SK-N-SH (cell line): ENCODE results near the gene ACTN2. TPM values are rescaled to one million over a fixed set of nuclear protein-coding genes. Genes with fewer than 3 reads are reported as not detected.

Source experiments
- CTCF ChIA-PET: fragments of 300-600, 350-600 bp; formaldehyde crosslinking; extraction: SDS; loops from one replicate; lab custom pipeline; 2021; lab: Yijun Ruan, JAX
- POLR2A ChIA-PET: fragments of 350-600 bp; sonication (Branson Sonifier 250); formaldehyde crosslinking; extraction: SDS; loops from one replicate; lab custom pipeline; 2020; ENCODE audit warnings: antibody characterized with exemption, inconsistent platforms; lab: Yijun Ruan, JAX
- DNase-seq: peaks from one replicate; pipeline ENCODE4 v3.0.0; 2012
- H2AFZ ChIP-seq: fragments of 200-600 bp; sonication (generic); 2 replicates; pipeline ENCODE4 v1.8.1; 2016; ENCODE audit warnings: antibody characterized with exemption, mild to moderate bottlenecking, low read depth
- H3F3A ChIP-seq: fragments of 200-600 bp; sonication (generic); replicated peaks from 2 replicates; pipeline ENCODE3; 2016; ENCODE audit warnings: antibody characterized with exemption, mild to moderate bottlenecking; ENCODE audit not compliant: insufficient read depth
- H3K27ac ChIP-seq, 2 experiments: fragments of 200-500 bp in 1 of 2; fragments of 200-600 bp in 1 of 2; sonication (Bioruptor generic) in 1 of 2; sonication (generic), shearing (Covaris generic) in 1 of 2; 2 replicates each; pipeline versions ENCODE4 v1.5.1 to v1.6.1; 2014 to 2016; ENCODE audit warnings: low read depth in 2 of 2, inconsistent platforms in 1 of 2, low read length in 1 of 2, mild to moderate bottlenecking in 1 of 2, mixed read lengths in 1 of 2
- H3K27me3 ChIP-seq: fragments of 200-600 bp; sonication (generic), shearing (Covaris generic); 2 replicates; pipeline ENCODE4 v1.6.1; 2016; ENCODE audit warnings: mixed run types; ENCODE audit not compliant: insufficient read depth
- H3K36me3 ChIP-seq, 2 experiments: fragments of 200-500 bp in 1 of 2; fragments of 200-600 bp in 1 of 2; sonication (Bioruptor generic) in 1 of 2; sonication (generic) in 1 of 2; replicated peaks in 1 of 2; 2 replicates each; pipeline versions ENCODE3 to v1.5.1; 2014 to 2016; ENCODE audit warnings: low read length in 1 of 2, mild to moderate bottlenecking in 1 of 2; ENCODE audit not compliant: insufficient read depth in 2 of 2, control insufficient read depth in 1 of 2
- H3K4me1 ChIP-seq, 2 experiments: fragments of 200-500 bp in 1 of 2; fragments of 200-600 bp in 1 of 2; sonication (Bioruptor generic) in 1 of 2; sonication (generic), shearing (Covaris generic) in 1 of 2; 2 replicates each; pipeline versions ENCODE4 v1.5.1 to v1.6.1; 2014 to 2016; ENCODE audit warnings: low read depth in 1 of 2, low read length in 1 of 2, mixed run types in 1 of 2; ENCODE audit not compliant: insufficient read depth in 2 of 2, control insufficient read depth in 1 of 2
- H3K4me2 ChIP-seq: fragments of 200-600 bp; sonication (generic), shearing (Covaris generic); 2 replicates; pipeline ENCODE4 v1.6.1; 2017; ENCODE audit warnings: mixed run types
- H3K4me3 ChIP-seq, 2 experiments: fragments of 200-500 bp in 1 of 2; fragments of 200-600 bp in 1 of 2; sonication (Bioruptor generic) in 1 of 2; sonication (generic), shearing (Covaris generic) in 1 of 2; 2 replicates each; pipeline versions ENCODE4 v1.5.1 to v1.8.1; 2014 to 2016; ENCODE audit warnings: low read depth in 2 of 2, inconsistent platforms in 1 of 2, low read length in 1 of 2, mild to moderate bottlenecking in 1 of 2, mixed read lengths in 1 of 2, moderate library complexity in 1 of 2
- H3K79me2 ChIP-seq: fragments of 200-600 bp; sonication (generic); 2 replicates; pipeline ENCODE4 v1.8.1; 2017; ENCODE audit warnings: mild to moderate bottlenecking; ENCODE audit not compliant: insufficient read depth
- H3K9ac ChIP-seq: fragments of 200-600 bp; sonication (generic); 2 replicates; pipeline ENCODE4 v1.6.1; 2017; ENCODE audit warnings: mixed run types
- H3K9me2 ChIP-seq: fragments of 200-600 bp; sonication (generic); 2 replicates; pipeline ENCODE4 v1.6.1; 2017; ENCODE audit warnings: mixed run types
- H3K9me3 ChIP-seq: fragments of 200-600 bp; sonication (generic); 2 replicates; pipeline ENCODE4 v1.6.1; 2017; ENCODE audit warnings: mixed run types, mild to moderate bottlenecking, moderate library complexity
- H4K20me1 ChIP-seq: fragments of 200-600 bp; sonication (generic); 2 replicates; pipeline ENCODE4 v1.6.1; 2017; ENCODE audit warnings: mild to moderate bottlenecking, mixed run types; ENCODE audit not compliant: insufficient read depth
- CHD2 ChIP-seq: fragments of 150-350 bp; IDR thresholded peaks from 2 replicates; pipeline ENCODE4 v1.6.1; 2018; ENCODE audit warnings: low read length; ENCODE audit not compliant: partially characterized antibody
- ELF1 ChIP-seq: IDR thresholded peaks from 2 replicates; pipeline ENCODE4 v1.4.0; 2012
- FOSL2 ChIP-seq: IDR thresholded peaks from 2 replicates; pipeline ENCODE4 v1.4.0; 2012; ENCODE audit warnings: low read depth, mild to moderate bottlenecking, moderate library complexity, borderline replicate concordance
- GABPA ChIP-seq: IDR thresholded peaks from 2 replicates; pipeline ENCODE4 v1.4.0; 2012; ENCODE audit warnings: low read depth, mild to moderate bottlenecking
- GATA2 ChIP-seq: sonication (generic); formaldehyde crosslinking; IDR thresholded peaks from 2 replicates; pipeline ENCODE4 v1.5.0; 2020; ENCODE audit warnings: mild to moderate bottlenecking, missing genetic modification reagents
- IRF3 ChIP-seq: fragments of 150-350 bp; IDR thresholded peaks from 2 replicates; pipeline ENCODE4 v1.6.1; 2016; ENCODE audit warnings: mild to moderate bottlenecking, low read depth, low read length
- JUND ChIP-seq: IDR thresholded peaks from 2 replicates; pipeline ENCODE4 v1.4.0; 2012
- MEF2A ChIP-seq: IDR thresholded peaks from 2 replicates; pipeline ENCODE4 v1.4.0; 2012; ENCODE audit warnings: low read depth, borderline replicate concordance
- MXI1 ChIP-seq: IDR thresholded peaks from 2 replicates; pipeline ENCODE4 v1.6.1; 2012; ENCODE audit warnings: mild to moderate bottlenecking, low read depth, low read length, improper control_type of control experiment
- NRF1 ChIP-seq: IDR thresholded peaks from 2 replicates; pipeline ENCODE4 v1.6.1; 2012; ENCODE audit warnings: low read depth, mild to moderate bottlenecking, low read length
- RAD21 ChIP-seq: IDR thresholded peaks from 2 replicates; pipeline ENCODE4 v1.6.1; 2012; ENCODE audit warnings: mild to moderate bottlenecking, low read length
- RCOR1 ChIP-seq: fragments of 150-350 bp; IDR thresholded peaks from 2 replicates; pipeline ENCODE4 v1.6.1; 2017; ENCODE audit warnings: antibody characterized with exemption, low read length
- REST ChIP-seq: IDR thresholded peaks from 2 replicates; pipeline ENCODE4 v1.6.1; 2012; ENCODE audit warnings: mild to moderate bottlenecking, low read depth, low read length, moderate library complexity
- SMC3 ChIP-seq: IDR thresholded peaks from 2 replicates; pipeline ENCODE4 v1.6.1; 2012; ENCODE audit warnings: low read depth, low read length, improper control_type of control experiment
- TCF12 ChIP-seq: IDR thresholded peaks from 2 replicates; pipeline ENCODE4 v1.4.0; 2012
- USF2 ChIP-seq: fragments of 150-350 bp; IDR thresholded peaks from 2 replicates; pipeline ENCODE4 v1.6.1; 2017; ENCODE audit warnings: antibody characterized with exemption, low read length, low read depth, borderline replicate concordance
- WGBS: methylation state at CpG from one replicate; pipeline ENCODE4 v1.1.6; 2017; ENCODE audit warnings: low lambda C conversion rate; 5-methylcytosine and 5-hydroxymethylcytosine counted together
- polyA plus RNA-seq, 3 experiments: library from polyadenylated mRNA; depleted of rRNA; stranded (reverse); fragments of >200 nt; gene quantifications; 2 replicates each; pipeline ENCODE4 v1.2.3, GENCODE V29; 2012

Gene ACTN2
- polyA plus RNA-seq, 1 of the 3 experiments (the other 2 are of a cell fraction): 0.15 TPM

GRCh38 chr1:236795757-236796667 is 109.7 kb downstream of the ACTN2 start:
- POLR2A ChIA-PET: no interaction called here
- peaks cover 58% of the 10 kb centered on the region for H3K79me2 ChIP-seq

More at GRCh38 chr1:236795757-236796667, 109.7 kb downstream of the ACTN2 start:
- Histone ChIP-seq H3K36me3 (peaks cover 0 to 6% of the 10 kb centered on the region in 2 experiments), H3K27me3 (no peaks in the 10 kb centered on the region), H3K9me2 (no peaks in the 10 kb centered on the region), H3K9me3 (no peaks in the 10 kb centered on the region), H3K4me2 (peak overlapping the region; percentile 90), H3K9ac (peak overlapping the region; percentile 83), H2AFZ (peak overlapping the region; percentile 94), H3K4me3 (peak overlapping the region; percentile 91 to 99), H3F3A (peaks cover 3% of the 10 kb centered on the region), H4K20me1 (no peaks in the 10 kb centered on the region), H3K27ac (peak overlapping the region; percentile 76 to 85), H3K4me1 (peaks cover 0 to 5% of the 10 kb centered on the region in 2 experiments; a peak in 2 of 4 replicates)
- WGBS: 1% methylated on average over 39 of the region's 41 CpGs
- CTCF ChIA-PET: interaction anchor here (1.5 to 1.8 kb wide), 3 partner anchors 36 to 246 kb away, joined by 3 to 6 read pairs (median 4); partner anchors contain the start of gene RYR2
- DNase-seq: peak; percentile 23
- TF ChIP-seq JUND (no peak), CHD2 (no peak), TCF12 (no peak), REST (no peak), SMC3 (no peak), ELF1 (no peak), FOSL2 (no peak), MXI1 (no peak), GATA2 (CRISPR knock-in tag) (no peak), MEF2A (no peak), IRF3 (no peak), NRF1 (no peak), USF2 (no peak), RAD21 (no peak), RCOR1 (no peak), GABPA (no peak)
